Measurements from ENCODE around the gene ARSG. TPM values are rescaled to one million over a fixed set of nuclear protein-coding genes. Genes with fewer than 3 reads are reported as not detected.
"Not testable (repeated sequence)": the region's sequence is repeated elsewhere in the genome, so short reads cannot be mapped to it uniquely, and the experiment has no call there.

Gene ARSG
- total RNA-seq, 2 experiments from 2014 or later = 26.1 to 53.0 TPM

DNA sequence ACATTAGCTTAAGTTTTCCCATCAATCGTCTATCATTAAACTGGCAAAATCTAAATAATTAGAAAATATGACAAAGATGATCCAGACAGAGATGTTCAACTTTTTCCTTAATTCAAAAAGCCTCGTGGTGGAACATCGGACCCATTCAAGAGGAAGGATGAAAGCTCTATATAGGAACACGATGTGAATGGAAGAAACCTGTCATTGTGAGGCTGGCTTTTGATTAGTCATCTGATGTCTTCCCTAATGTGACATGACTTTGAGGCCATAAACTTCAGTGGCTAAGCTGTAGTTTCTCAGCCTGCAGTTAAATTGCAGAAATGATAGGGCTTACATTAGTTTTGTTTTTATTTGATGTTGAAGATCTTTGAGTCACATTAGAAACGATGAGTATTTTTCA is 42.4 kb upstream of the ARSG start:
- Histone ChIP-seq H3K9me3 (ENCODE audit: low read length) (no peaks in the 10 kb centered on the region; the same call in 1 of the 2 replicates), H3K27ac (ENCODE audit: low read depth, low read length, poor library complexity, severe bottlenecking) (peak overlapping the region; percentile 90), H4K20me1 (ENCODE audit: insufficient read depth, low read length) (no peaks in the 10 kb centered on the region), H3K9me2 (ENCODE audit: insufficient read depth, low read length) (no peaks in the 10 kb centered on the region), H3K4me1 (ENCODE audit: insufficient read depth, low read length, poor library complexity, severe bottlenecking) (peaks cover 88% of the 10 kb centered on the region), H3K79me2 (ENCODE audit: insufficient read depth, low read depth, low read length) (peaks cover 81% of the 10 kb centered on the region), H2AFZ (ENCODE audit: low read length) (no peak overlapping the region), H3K36me3 (ENCODE audit: insufficient read depth, low read length) (peaks cover 45% of the 10 kb centered on the region), H3K4me2 (ENCODE audit: low read length) (peak overlapping the region; percentile 84), H3K4me3 (ENCODE audit: low read depth, low read length, poor library complexity, severe bottlenecking) (peak overlapping the region; percentile 80)
- TF ChIP-seq, protein P1, sequence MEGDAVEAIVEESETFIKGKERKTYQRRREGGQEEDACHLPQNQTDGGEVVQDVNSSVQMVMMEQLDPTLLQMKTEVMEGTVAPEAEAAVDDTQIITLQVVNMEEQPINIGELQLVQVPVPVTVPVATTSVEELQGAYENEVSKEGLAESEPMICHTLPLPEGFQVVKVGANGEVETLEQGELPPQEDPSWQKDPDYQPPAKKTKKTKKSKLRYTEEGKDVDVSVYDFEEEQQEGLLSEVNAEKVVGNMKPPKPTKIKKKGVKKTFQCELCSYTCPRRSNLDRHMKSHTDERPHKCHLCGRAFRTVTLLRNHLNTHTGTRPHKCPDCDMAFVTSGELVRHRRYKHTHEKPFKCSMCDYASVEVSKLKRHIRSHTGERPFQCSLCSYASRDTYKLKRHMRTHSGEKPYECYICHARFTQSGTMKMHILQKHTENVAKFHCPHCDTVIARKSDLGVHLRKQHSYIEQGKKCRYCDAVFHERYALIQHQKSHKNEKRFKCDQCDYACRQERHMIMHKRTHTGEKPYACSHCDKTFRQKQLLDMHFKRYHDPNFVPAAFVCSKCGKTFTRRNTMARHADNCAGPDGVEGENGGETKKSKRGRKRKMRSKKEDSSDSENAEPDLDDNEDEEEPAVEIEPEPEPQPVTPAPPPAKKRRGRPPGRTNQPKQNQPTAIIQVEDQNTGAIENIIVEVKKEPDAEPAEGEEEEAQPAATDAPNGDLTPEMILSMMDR (conservative IDR thresholded peaks at IDR 0.05; ENCODE audit: low read length) = no peak
- TF ChIP-seq EZH2phosphoT487 (IDR thresholded peaks at IDR 0.05; ENCODE audit: borderline replicate concordance, low read depth, low read length) = no peak
- CTCF ChIA-PET (ENCODE audit: unreplicated experiment) = interaction anchor here (1.1 to 2.0 kb wide), 4 partner anchors 11 to 150 kb away, joined by 3 to 9 read pairs (median 4); no protein-coding TSS in a partner anchor
- peak; percentile 34 for DNase-seq (ENCODE audit: low spot score)
- BruUV-seq (replicated peaks) = no TSS peak
- POLR2A ChIA-PET = interaction anchor here (0.7 to 7.3 kb wide), 26 partner anchors 9 to 262 kb away, joined by 3 to 69 read pairs (median 4); partner anchors contain the start of gene WIPI1
- intact Hi-C loops (cut with micrococcal nuclease; ENCODE audit: unreplicated experiment) = loop anchor here (2.0 kb wide), 2 partner anchors 44 to 68 kb away; no protein-coding TSS in a partner anchor

DNA sequence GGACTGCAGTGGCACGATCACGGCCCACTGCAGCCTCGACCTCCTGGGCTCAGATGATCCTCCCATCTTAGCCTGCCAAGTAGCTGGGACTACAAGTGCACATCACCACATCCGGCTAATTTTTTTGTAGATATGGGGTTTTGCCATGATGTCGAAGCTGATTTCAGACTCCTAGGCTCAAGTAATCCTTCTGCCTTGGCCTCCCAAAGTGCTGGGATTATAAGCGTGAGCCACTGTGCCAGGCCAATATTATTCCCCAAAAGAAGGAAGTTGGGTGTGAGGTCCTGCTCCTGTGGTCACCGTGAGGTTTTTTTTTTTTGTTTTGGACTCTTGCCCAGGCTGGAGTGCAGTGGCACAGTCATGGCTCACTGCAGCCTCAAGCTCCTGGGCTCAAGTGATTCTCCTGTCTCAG is 41.9 kb upstream of the ARSG start:
- no peak overlapping the region for H2AFZ ChIP-seq (ENCODE audit: low read length)
- no peaks in the 10 kb centered on the region; the same call in 1 of the 2 replicates for H3K9me3 ChIP-seq (ENCODE audit: low read length)
- no peaks in the 10 kb centered on the region for H4K20me1 ChIP-seq (ENCODE audit: insufficient read depth, low read length)
- H3K79me2 ChIP-seq (ENCODE audit: insufficient read depth, low read depth, low read length) = peaks cover 83% of the 10 kb centered on the region
- TF ChIP-seq, protein P1 (conservative IDR thresholded peaks at IDR 0.05; ENCODE audit: low read length) = no peak
- TF ChIP-seq EZH2phosphoT487 (IDR thresholded peaks at IDR 0.05; ENCODE audit: borderline replicate concordance, low read depth, low read length) = no peak
- peak overlapping the region; percentile 84 for H3K4me2 ChIP-seq (ENCODE audit: low read length)
- H3K9me2 ChIP-seq (ENCODE audit: insufficient read depth, low read length) = no peaks in the 10 kb centered on the region
- CTCF ChIA-PET (ENCODE audit: unreplicated experiment) = interaction anchor here (1.1 to 1.6 kb wide), 3 partner anchors 69 to 149 kb away, joined by 3 to 6 read pairs (median 3); no protein-coding TSS in a partner anchor
- POLR2A ChIA-PET = interaction anchor here (0.6 to 7.3 kb wide), 19 partner anchors 8 to 262 kb away, joined by 3 to 69 read pairs (median 9); partner anchors contain the start of gene WIPI1
- BruUV-seq (replicated peaks) = no TSS peak
- H3K36me3 ChIP-seq (ENCODE audit: insufficient read depth, low read length) = peaks cover 50% of the 10 kb centered on the region
- intact Hi-C loops (cut with micrococcal nuclease; ENCODE audit: unreplicated experiment) = loop anchor here (2.0 kb wide), 2 partner anchors 45 to 69 kb away; no protein-coding TSS in a partner anchor
- peaks cover 88% of the 10 kb centered on the region for H3K4me1 ChIP-seq (ENCODE audit: insufficient read depth, low read length, poor library complexity, severe bottlenecking)
- peak; percentile 71 for DNase-seq (ENCODE audit: low spot score)
- peak overlapping the region; percentile 90 for H3K27ac ChIP-seq (ENCODE audit: low read depth, low read length, poor library complexity, severe bottlenecking)
- peak overlapping the region; percentile 80 for H3K4me3 ChIP-seq (ENCODE audit: low read depth, low read length, poor library complexity, severe bottlenecking)

DNA sequence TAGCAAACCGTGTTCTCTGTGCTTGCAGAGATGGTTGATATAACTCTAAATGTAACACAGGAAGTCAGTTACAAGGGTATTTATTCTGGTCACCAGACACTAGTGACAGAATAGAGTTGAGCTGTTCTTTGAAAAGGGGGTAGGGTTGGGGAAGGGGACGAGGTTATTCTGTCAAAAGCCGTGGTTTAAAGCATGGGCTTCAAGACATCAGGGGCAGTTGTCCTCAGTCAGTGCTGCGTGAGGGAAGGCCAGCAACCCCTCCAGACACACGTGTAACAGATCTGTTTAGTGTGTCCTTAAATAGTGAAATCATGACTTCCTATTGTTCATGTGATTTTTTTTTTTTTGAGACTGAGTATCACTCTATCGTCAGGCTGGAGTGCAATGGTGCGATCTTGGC is 37.9 kb upstream of the ARSG start:
- ChIA-PET POLR2A (interaction anchor here (0.7 to 7.3 kb wide), 14 partner anchors 16 to 259 kb away, joined by 3 to 69 read pairs (median 4); partner anchors contain the start of genes PRKAR1A and WIPI1), CTCF (ENCODE audit: unreplicated experiment) (interaction anchor here (0.5 to 0.6 kb wide), 2 partner anchors 34 to 796 kb away, joined by 3 to 4 read pairs; no protein-coding TSS in a partner anchor)
- BruUV-seq (replicated peaks); H3K9me3 ChIP-seq (ENCODE audit: low read length); H4K20me1 ChIP-seq (ENCODE audit: insufficient read depth, low read length); H3K9me2 ChIP-seq (ENCODE audit: insufficient read depth, low read length); intact Hi-C loops (cut with micrococcal nuclease; ENCODE audit: unreplicated experiment): not testable (repeated sequence)
- peak overlapping the region; percentile 84 for H3K4me2 ChIP-seq (ENCODE audit: low read length)
- peak; percentile 60 for DNase-seq (ENCODE audit: low spot score)
- H3K27ac ChIP-seq (ENCODE audit: low read depth, low read length, poor library complexity, severe bottlenecking) = peak overlapping the region; percentile 90
- H3K36me3 ChIP-seq (ENCODE audit: insufficient read depth, low read length) = peaks cover 81% of the 10 kb centered on the region
- peaks cover 75% of the 10 kb centered on the region for H3K79me2 ChIP-seq (ENCODE audit: insufficient read depth, low read depth, low read length)
- peak overlapping the region; percentile 54 for H3K4me3 ChIP-seq (ENCODE audit: low read depth, low read length, poor library complexity, severe bottlenecking)
- H3K4me1 ChIP-seq (ENCODE audit: insufficient read depth, low read length, poor library complexity, severe bottlenecking) = peaks cover 100% of the 10 kb centered on the region
- peak overlapping the region; percentile 42; the same call in 1 of the 2 replicates for H2AFZ ChIP-seq (ENCODE audit: low read length)
